Measurements from ENCODE around the gene PRDX1.
"Not testable (repeated sequence)": the region's sequence is repeated elsewhere in the genome, so short reads cannot be mapped to it uniquely, and the experiment has no call there.

Gene PRDX1

GRCh38 chr1:45535988-45536766 is 14.5 kb upstream of the PRDX1 start:
- DNase-seq = no peak

- DNase-seq = no peak
Observed at GRCh38 chr1:45531873-45532272, 10.2 kb upstream of the PRDX1 start.

GRCh38 chr1:45530632-45531135 is 9.0 kb upstream of the PRDX1 start:
- DNase-seq = no peak

- DNase-seq = no peak
Observed at GRCh38 chr1:45526135-45526644, 4.5 kb upstream of the PRDX1 start.

- DNase-seq = not testable (repeated sequence)
Observed at GRCh38 chr1:45523975-45524374, 2.3 kb upstream of the PRDX1 start.

- DNase-seq = not testable (repeated sequence)
Observed at GRCh38 chr1:45523516-45523915, 1.8 kb upstream of the PRDX1 start.

GRCh38 chr1:45522324-45523104 is 830 bp upstream of the PRDX1 start:
- DNase-seq = no peak

GRCh38 chr1:45519774-45520173 is 1.9 kb downstream of the PRDX1 start:
- not testable (repeated sequence) for DNase-seq

- DNase-seq = no peak
Observed at GRCh38 chr1:45518910-45519309, 2.8 kb downstream of the PRDX1 start.

GRCh38 chr1:45518366-45518765 is 3.3 kb downstream of the PRDX1 start:
- not testable (repeated sequence) for DNase-seq

- no peak for DNase-seq
Observed at GRCh38 chr1:45516465-45516864, 5.2 kb downstream of the PRDX1 start.

- no peak for DNase-seq
Observed at GRCh38 chr1:45516036-45516435, 5.6 kb downstream of the PRDX1 start.

GRCh38 chr1:45513532-45514260 is 8.0 kb downstream of the PRDX1 start:
- not testable (repeated sequence) for DNase-seq

- peak; percentile 57 for DNase-seq
Observed at GRCh38 chr1:45512641-45513054, 9.0 kb downstream of the PRDX1 start.

- no peak for DNase-seq
Observed at GRCh38 chr1:45510972-45511527, 10.6 kb downstream of the PRDX1 start.

GRCh38 chr1:45510036-45510971 is 11.4 kb downstream of the PRDX1 start:
- no peak for DNase-seq

- DNase-seq = no peak
Observed at GRCh38 chr1:45508295-45509151, 13.2 kb downstream of the PRDX1 start.

- no peak for DNase-seq
Observed at GRCh38 chr1:45507893-45508292, 13.8 kb downstream of the PRDX1 start.

- no peak for DNase-seq
Observed at GRCh38 chr1:45507195-45507594, 14.5 kb downstream of the PRDX1 start.
